K562 (cell line): ENCODE data around the gene TMCC1.

Experiments used
- CBX1 ChIP-seq: sonication (generic); IDR thresholded peaks from 2 replicates; pipeline ENCODE4 v1.6.1; 2016; ENCODE audit warnings: antibody characterized with exemption, low read depth, mild to moderate bottlenecking
- CTCF ChIP-seq, 3 experiments: IDR thresholded peaks in 2 of 3; conservative IDR thresholded peaks in 1 of 3; 2 replicates each; pipeline ENCODE4 v1.5.1; 2011 to 2012; ENCODE audit warnings: low read length in 3 of 3, mild to moderate bottlenecking in 3 of 3, control low read depth in 2 of 3, improper control_type of control experiment in 1 of 3, inconsistent platforms in 1 of 3, low read depth in 1 of 3, mixed read lengths in 1 of 3, moderate library complexity in 1 of 3; ENCODE audit not compliant: insufficient read depth in 2 of 3
- E2F6 ChIP-seq, 2 experiments: IDR thresholded peaks; 2 replicates each; pipeline ENCODE4 v1.6.1; 2011; ENCODE audit warnings: borderline replicate concordance in 1 of 2, control low read depth in 1 of 2, low read depth in 1 of 2, low read length in 1 of 2, mild to moderate bottlenecking in 1 of 2, mixed read lengths in 1 of 2, moderate library complexity in 1 of 2; ENCODE audit not compliant: insufficient read depth in 1 of 2, insufficient read length in 1 of 2, poor library complexity in 1 of 2, severe bottlenecking in 1 of 2; ENCODE audit errors: extremely low read depth in 1 of 2
- ELF4 ChIP-seq: fragments of 450-650 bp; formaldehyde crosslinking; IDR thresholded peaks from 2 replicates; pipeline ENCODE4 v1.4.0; 2022; ENCODE audit warnings: missing genetic modification characterization
- JUNB ChIP-seq: fragments of 450-650 bp; formaldehyde crosslinking; conservative IDR thresholded peaks from 2 replicates; pipeline ENCODE4 v1.4.0; 2020; ENCODE audit warnings: mild to moderate bottlenecking
- TBP ChIP-seq: optimal IDR thresholded peaks from 2 replicates; pipeline ENCODE3; 2011; ENCODE audit warnings: low read depth, low read length, improper control_type of control experiment
- TEAD4 ChIP-seq, 2 experiments: sonication (generic) in 1 of 2; formaldehyde crosslinking in 1 of 2; IDR thresholded peaks; 2 replicates each; pipeline versions ENCODE4 v1.6.1 to v1.8.0; 2012 to 2022; ENCODE audit warnings: borderline replicate concordance in 1 of 2, inconsistent platforms in 1 of 2, low read length in 1 of 2, mild to moderate bottlenecking in 1 of 2, missing genetic modification reagents in 1 of 2
- ZNF589 ChIP-seq: fragments of 200-800 bp; sonication (Bioruptor generic); IDR thresholded peaks from 2 replicates; pipeline ENCODE4 v1.6.1; 2016; ENCODE audit warnings: low read depth, missing genetic modification characterization, missing compliant biosample characterization
- ZNF766 ChIP-seq: fragments of 200-800 bp; sonication (Bioruptor generic); conservative IDR thresholded peaks from 2 replicates; pipeline ENCODE4 v1.6.1; 2016; ENCODE audit warnings: missing genetic modification characterization, missing compliant biosample characterization

GRCh38 chr3:129845956-129846355 is 47.6 kb downstream of the TMCC1 start:
- TF ChIP-seq CBX1 (no peak), E2F6 (IDR thresholded peaks at IDR 0.05; ENCODE audit: borderline replicate concordance in 1 of 2, extremely low read depth in 1 of 2, insufficient read depth in 1 of 2, insufficient read length in 1 of 2, low read depth in 1 of 2, low read length in 1 of 2, poor library complexity in 1 of 2, severe bottlenecking in 1 of 2) (no peak), ZNF589 (CRISPR knock-in tag) (no peak), TEAD4 (IDR thresholded peaks at IDR 0.05; ENCODE audit: low read length) (no peak), TEAD4 (CRISPR knock-in tag; IDR thresholded peaks at IDR 0.05; ENCODE audit: borderline replicate concordance) (no peak), TBP (no peak), ZNF766 (CRISPR knock-in tag) (no peak), JUNB (CRISPR knock-in tag) (no peak), CTCF (IDR thresholded peaks at IDR 0.05 in 2 of 3, conservative IDR thresholded peaks at IDR 0.05 in 1 of 3; ENCODE audit: insufficient read depth in 2 of 3, low read depth in 1 of 3, low read length in 3 of 3) (no peak), ELF4 (CRISPR knock-in tag) (no peak)
